Measurements from ENCODE around the gene BCAS3.

- TF ChIP-seq CTCF (IDR thresholded peaks at IDR 0.05) (no peak), POLR2A (IDR thresholded peaks at IDR 0.05) (no peak)
Observed at GRCh38 chr17:60969500-60970037, 291.9 kb downstream of the BCAS3 start.
